Measurements from ENCODE around the gene OR4D2.

Gene OR4D2

GRCh38 chr17:58174871-58175270, 8.1 kb downstream of the OR4D2 start:
- DNase-seq (ENCODE audit: low spot score): no peak

GRCh38 chr17:58176200-58176599, 9.4 kb downstream of the OR4D2 start:
- DNase-seq (ENCODE audit: low spot score): no peak

GRCh38 chr17:58181796-58182195, 15.0 kb downstream of the OR4D2 start:
- no peak for DNase-seq (ENCODE audit: low spot score)

- no peak for DNase-seq (ENCODE audit: low spot score)
These were observed 16.7 kb downstream of the OR4D2 start for GRCh38 chr17:58183514-58183913.

GRCh38 chr17:58184308-58184985, 17.7 kb downstream of the OR4D2 start:
- no peak for DNase-seq (ENCODE audit: low spot score)

- DNase-seq (ENCODE audit: low spot score): no peak
These were observed 18.4 kb downstream of the OR4D2 start for GRCh38 chr17:58184986-58185761.

GRCh38 chr17:58186591-58186990, 19.8 kb downstream of the OR4D2 start:
- DNase-seq (ENCODE audit: low spot score): no peak

GRCh38 chr17:58187063-58187462, 20.3 kb downstream of the OR4D2 start:
- DNase-seq (ENCODE audit: low spot score): no peak

- DNase-seq (ENCODE audit: low spot score): no peak
These were observed 20.9 kb downstream of the OR4D2 start for GRCh38 chr17:58187675-58188074.

GRCh38 chr17:58189436-58190146, 22.8 kb downstream of the OR4D2 start:
- no peak for DNase-seq (ENCODE audit: low spot score)

- no peak for DNase-seq (ENCODE audit: low spot score)
These were observed 24.6 kb downstream of the OR4D2 start for GRCh38 chr17:58191241-58191896.

- DNase-seq (ENCODE audit: low spot score): no peak
These were observed 25.8 kb downstream of the OR4D2 start, which contains the start of gene EPX for GRCh38 chr17:58192612-58193011. Gene EPX (plus strand): TSS chr17:58192726. CDS start chr17:58192847, 121 bp downstream.

GRCh38 chr17:58193641-58194255, 27.0 kb downstream of the OR4D2 start:
- no peak for DNase-seq (ENCODE audit: low spot score)

GRCh38 chr17:58195518-58196123, 28.8 kb downstream of the OR4D2 start:
- no peak for DNase-seq (ENCODE audit: low spot score)

- no peak for DNase-seq (ENCODE audit: low spot score)
These were observed 29.8 kb downstream of the OR4D2 start for GRCh38 chr17:58196610-58197009.

GRCh38 chr17:58200024-58200633, 33.3 kb downstream of the OR4D2 start:
- peak; percentile 80 for DNase-seq (ENCODE audit: low spot score)

- no peak for DNase-seq (ENCODE audit: low spot score)
These were observed 36.1 kb downstream of the OR4D2 start for GRCh38 chr17:58202859-58203258.

GRCh38 chr17:58204796-58205195, 38.0 kb downstream of the OR4D2 start:
- DNase-seq (ENCODE audit: low spot score): no peak

- no peak for DNase-seq (ENCODE audit: low spot score)
These were observed 39.2 kb downstream of the OR4D2 start for GRCh38 chr17:58205936-58206335.

- DNase-seq (ENCODE audit: low spot score): no peak
These were observed 40.7 kb downstream of the OR4D2 start for GRCh38 chr17:58207451-58207850.

GRCh38 chr17:58208344-58208743, 41.6 kb downstream of the OR4D2 start:
- DNase-seq (ENCODE audit: low spot score): no peak
